ENCODE measurements around the gene SPI1.

The SPI1 gene

GRCh38 chr11:47350315-47350714, 28.0 kb downstream of the SPI1 start:
- TF ChIP-seq CTCF (IDR thresholded peaks at IDR 0.05; ENCODE audit: borderline replicate concordance, insufficient read depth, low read depth, low read length), result no peak
- H3K4me3 ChIP-seq (ENCODE audit: low read depth, low read length), result no peak overlapping the region

GRCh38 chr11:47349521-47350095, 28.7 kb downstream of the SPI1 start:
- TF ChIP-seq CTCF (IDR thresholded peaks at IDR 0.05; ENCODE audit: borderline replicate concordance, insufficient read depth, low read depth, low read length), result no peak
- H3K4me3 ChIP-seq (ENCODE audit: low read depth, low read length), result no peak overlapping the region

GRCh38 chr11:47348859-47349258, 29.5 kb downstream of the SPI1 start:
- H3K4me3 ChIP-seq (ENCODE audit: low read depth, low read length), result no peak overlapping the region

GRCh38 chr11:47348131-47348802, 30.1 kb downstream of the SPI1 start:
- TF ChIP-seq CTCF (IDR thresholded peaks at IDR 0.05; ENCODE audit: borderline replicate concordance, insufficient read depth, low read depth, low read length), result no peak

More at GRCh38 chr11:47348859-47349258, 29.5 kb downstream of the SPI1 start:
- TF ChIP-seq CTCF (IDR thresholded peaks at IDR 0.05; ENCODE audit: borderline replicate concordance, insufficient read depth, low read depth, low read length), result peak; percentile 27; the same call in 1 of the 2 replicates

GRCh38 chr11:47347137-47347536, 31.2 kb downstream of the SPI1 start:
- no peak overlapping the region for H3K4me3 ChIP-seq (ENCODE audit: low read depth, low read length)
- TF ChIP-seq CTCF (IDR thresholded peaks at IDR 0.05; ENCODE audit: borderline replicate concordance, insufficient read depth, low read depth, low read length), result no peak

More at GRCh38 chr11:47348131-47348802, 30.1 kb downstream of the SPI1 start:
- H3K4me3 ChIP-seq (ENCODE audit: low read depth, low read length), result no peak overlapping the region

- H3K4me3 ChIP-seq (ENCODE audit: low read depth, low read length), result no peak overlapping the region
- TF ChIP-seq CTCF (IDR thresholded peaks at IDR 0.05; ENCODE audit: borderline replicate concordance, insufficient read depth, low read depth, low read length), result no peak
These were observed 32.3 kb downstream of the SPI1 start for GRCh38 chr11:47345890-47346563.

Measured in GM12875 (cell line).